Renal pelvis (tissue), 4 donors: Measurements from ENCODE around the gene CNOT1. TPM values are rescaled to one million over a fixed set of nuclear protein-coding genes. Genes with fewer than 3 reads are reported as not detected.
"Not testable (repeated sequence)": the region's sequence is repeated elsewhere in the genome, so short reads cannot be mapped to it uniquely, and the experiment has no call there.

Experiments
- DNase-seq: peaks from one replicate; pipeline ENCODE4 v3.0.0-alpha.2; 2013
- polyA plus RNA-seq, 3 donors: library from polyadenylated mRNA; unstranded; fragments of 120-200 nt; gene quantifications; one replicate each; pipeline ENCODE4 v1.2.1, GENCODE V29; 2013; ENCODE audit not compliant: insufficient read length in 3 of 3

Gene CNOT1
- polyA plus RNA-seq, 3 donors, result 182 to 226 (median 194) TPM

- no peak for DNase-seq
Observed at GRCh38 chr16:58640949-58641348, 11.3 kb upstream of the CNOT1 start.

DNA sequence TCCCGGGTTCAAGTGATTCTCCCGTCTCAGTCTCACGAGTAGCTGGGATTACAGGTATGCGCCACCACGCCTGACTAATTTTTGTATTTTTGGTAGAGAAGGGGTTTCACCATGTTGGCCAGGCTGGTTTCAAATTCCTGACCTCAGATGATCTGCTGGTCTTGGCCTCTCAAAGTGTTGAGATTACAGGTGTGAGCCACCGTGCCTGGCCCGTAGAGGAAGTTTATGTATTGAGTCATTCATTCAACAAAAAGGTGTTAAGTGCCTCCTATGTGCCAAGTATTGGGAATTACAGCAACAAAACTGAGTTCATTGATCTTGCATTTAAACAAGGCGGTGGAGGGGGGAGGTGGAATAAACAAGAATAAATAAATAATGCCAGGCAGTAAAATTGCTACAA is 10.2 kb upstream of the CNOT1 start:
- no peak for DNase-seq

- no peak for DNase-seq
Observed at GRCh38 chr16:58639230-58639629, 9.6 kb upstream of the CNOT1 start.

DNA sequence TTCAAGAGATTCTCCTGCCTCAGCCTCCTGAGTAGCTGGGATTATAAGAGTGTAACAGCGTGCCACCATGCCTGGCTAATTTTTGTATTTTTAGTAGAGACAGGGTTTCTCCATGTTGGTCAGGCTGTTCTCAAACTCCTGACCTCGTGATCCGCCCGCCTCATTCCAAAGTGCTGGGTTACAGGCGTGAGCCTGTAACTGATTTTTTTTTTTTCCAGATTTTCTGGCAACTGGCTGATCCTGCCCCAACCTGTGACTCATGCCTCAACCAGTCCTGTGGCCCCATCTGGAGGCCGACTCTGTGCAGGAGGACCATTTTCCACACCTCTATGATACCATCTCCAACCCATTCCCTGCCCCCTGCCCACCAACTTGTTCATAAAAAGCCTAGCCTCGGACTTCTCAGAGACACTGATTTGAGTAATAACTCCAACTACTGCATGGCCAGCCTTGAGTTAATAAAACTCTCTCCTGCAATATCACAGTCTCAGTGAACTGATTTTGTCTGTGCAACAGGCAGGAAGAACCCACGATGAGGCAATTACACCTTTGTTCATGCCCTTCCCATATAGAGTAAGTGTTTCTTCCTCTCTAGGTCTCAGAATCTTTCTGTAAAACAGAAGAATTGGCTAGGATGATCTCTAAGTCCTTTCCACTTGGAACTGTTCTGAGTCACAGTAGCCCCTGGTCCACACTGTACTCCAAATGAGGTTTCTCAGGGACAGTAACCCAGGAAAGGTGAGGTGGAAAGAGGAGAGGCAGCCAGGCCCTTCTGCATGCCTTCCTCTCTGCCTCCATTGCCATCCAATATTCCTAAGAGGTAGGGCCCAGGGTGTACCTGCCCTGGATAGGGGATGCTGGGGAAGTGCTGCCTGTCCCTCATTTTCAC is 8.8 kb upstream of the CNOT1 start:
- DNase-seq, result no peak

- DNase-seq, result not testable (repeated sequence)
Observed at GRCh38 chr16:58637021-58637420, 7.4 kb upstream of the CNOT1 start.

- DNase-seq, result no peak
Observed at GRCh38 chr16:58636466-58636865, 6.8 kb upstream of the CNOT1 start.

DNA sequence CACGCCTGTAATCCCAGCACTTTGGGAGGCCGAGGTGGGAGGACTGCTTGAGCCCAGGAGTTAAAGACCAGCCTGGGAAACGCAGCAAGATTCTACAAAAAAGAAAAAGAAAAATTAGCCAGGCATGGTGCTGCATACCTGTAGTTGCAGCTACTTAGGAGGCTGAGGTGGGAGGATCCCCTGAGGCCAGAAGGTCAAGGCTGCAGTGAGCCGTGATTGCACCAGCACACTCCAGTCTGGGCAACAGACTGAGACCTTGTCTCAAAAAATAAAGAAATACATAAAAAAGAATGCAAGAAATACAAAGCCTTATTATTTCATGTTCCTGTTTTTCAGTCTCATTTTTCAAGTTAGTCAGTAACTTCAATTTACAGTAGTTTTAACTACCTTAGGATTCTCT is 5.9 kb upstream of the CNOT1 start:
- no peak for DNase-seq

- DNase-seq, result no peak
Observed at GRCh38 chr16:58634265-58634802, 4.7 kb upstream of the CNOT1 start.

- peak; percentile 30 for DNase-seq
Observed at GRCh38 chr16:58628845-58629732, 537 bp downstream of the CNOT1 start.

- no peak for DNase-seq
Observed at GRCh38 chr16:58624209-58624608, 5.4 kb downstream of the CNOT1 start.

GRCh38 chr16:58620396-58620795 is 9.2 kb downstream of the CNOT1 start:
- no peak for DNase-seq

DNA sequence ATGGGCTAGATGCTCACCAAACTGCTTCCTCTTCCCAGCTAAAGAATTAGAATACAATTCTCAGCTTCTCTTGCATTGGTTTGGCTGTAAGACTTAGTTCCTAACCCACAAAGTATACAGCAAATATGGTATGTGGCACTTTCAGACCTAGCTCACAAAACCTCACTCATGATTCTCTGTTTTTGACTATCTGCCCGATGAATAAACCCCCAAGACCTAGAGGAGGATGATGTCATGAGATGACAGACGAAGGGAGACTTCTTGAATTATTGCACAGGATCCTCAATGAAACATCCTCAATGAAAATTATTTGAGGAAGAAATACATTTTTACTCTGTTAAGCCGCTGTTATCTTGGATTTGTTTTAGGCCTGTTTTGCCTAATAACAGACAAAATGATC is 14.3 kb downstream of the CNOT1 start:
- DNase-seq, result no peak

DNA sequence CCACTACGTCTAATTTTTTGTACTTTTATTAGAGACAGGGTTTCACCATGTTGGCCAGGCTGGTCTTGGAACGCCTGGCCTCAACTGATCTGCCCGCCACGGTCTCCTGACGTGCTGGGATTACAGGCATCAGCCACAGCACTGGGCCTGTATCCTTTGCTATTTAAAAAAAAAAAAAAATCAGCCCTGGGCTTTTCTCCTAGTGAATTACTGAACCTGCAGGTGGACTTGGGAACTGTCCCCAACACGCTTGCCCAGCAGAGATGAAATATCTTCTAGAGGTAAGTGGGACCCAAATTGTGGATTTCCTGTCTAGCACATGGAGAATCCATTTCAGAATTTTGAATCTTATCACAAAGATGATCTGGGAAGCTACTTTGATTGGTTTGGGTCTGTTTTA is 14.8 kb downstream of the CNOT1 start:
- DNase-seq, result no peak

DNA sequence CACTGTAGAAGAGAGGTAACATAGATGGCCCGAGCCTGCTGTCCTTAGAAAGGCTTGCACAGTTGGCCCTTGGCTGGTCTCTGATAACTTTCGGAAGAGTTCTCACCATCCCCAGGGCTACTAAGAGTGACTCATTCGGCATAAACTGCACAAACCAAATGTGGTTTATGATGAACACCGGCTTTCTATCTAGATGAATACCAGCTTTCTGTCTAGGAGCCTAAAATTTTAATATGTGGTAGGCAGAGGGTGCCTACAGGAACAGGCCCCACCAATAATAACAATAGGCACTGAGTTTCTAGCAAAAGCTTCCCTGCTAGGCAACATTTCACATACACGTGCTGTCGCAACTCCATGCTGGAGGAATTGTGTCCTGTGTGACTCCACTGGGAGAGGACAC is 15.4 kb downstream of the CNOT1 start:
- DNase-seq, result no peak

- DNase-seq, result not testable (repeated sequence)
Observed at GRCh38 chr16:58612965-58613364, 16.7 kb downstream of the CNOT1 start.

DNA sequence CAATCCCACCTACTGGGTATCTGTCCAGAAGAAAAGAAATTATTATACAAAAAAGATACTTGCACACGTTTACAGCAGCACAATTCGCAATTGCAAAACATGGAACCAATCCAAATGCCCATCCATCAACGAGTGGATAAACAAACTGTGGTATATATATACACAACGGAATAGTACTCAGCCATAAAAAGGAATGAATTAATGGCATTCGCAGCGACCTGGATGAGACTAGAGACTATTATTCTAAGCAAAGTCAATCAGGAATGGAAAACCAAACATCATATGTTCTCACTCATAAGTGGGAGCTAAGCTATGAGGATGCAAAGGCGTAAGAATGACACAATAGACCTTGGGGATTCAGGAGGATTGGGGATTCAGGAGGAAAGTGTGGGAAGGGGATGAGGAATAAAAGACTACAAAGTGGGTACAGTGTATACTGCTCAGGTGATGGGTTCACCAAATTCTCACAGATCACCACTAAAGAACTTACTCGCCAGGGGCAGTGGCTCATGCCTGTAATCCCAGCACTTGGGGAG is 21.0 kb downstream of the CNOT1 start:
- DNase-seq, result no peak

DNA sequence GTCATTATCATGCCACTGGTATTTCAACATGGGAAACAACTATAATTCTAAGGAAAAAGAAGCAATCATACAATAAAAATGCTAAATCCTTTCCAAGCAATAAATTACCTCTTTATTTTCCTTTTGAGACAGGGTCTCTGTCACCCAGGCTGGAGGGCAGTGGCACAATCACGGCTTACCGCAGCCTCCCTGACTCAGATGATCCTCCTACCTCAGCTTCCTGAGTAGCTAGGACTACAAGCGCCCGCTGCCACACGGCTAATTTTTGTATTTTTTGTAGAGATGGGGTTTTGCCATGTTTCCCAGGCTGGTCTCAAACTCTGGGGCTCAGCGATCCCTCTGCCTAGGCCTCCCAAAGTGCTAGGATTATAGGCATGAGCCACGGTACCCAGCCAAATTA is 24.1 kb downstream of the CNOT1 start:
- DNase-seq, result no peak

- no peak for DNase-seq
Observed at GRCh38 chr16:58591083-58591482, 38.5 kb downstream of the CNOT1 start.

- DNase-seq, result peak; percentile 43
Observed at GRCh38 chr16:58589326-58589905, 40.2 kb downstream of the CNOT1 start.

DNA sequence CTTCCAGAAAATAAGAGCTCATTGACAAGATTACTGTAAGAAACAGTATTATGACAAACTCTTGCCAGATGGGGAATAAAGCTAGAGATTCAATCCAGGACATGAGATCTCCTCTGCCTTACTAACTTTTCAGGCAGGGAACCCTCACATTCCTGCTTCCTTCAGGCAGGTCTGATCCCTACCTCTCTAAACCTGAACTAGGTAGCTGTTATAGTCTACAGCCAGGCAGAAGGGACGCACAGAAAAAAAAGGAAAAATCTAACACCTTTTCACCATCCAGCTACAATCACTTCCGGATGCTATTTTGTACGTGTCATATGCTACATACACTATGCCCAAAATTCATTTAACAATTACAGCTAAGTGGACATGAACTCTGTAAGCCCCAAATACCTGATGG is 41.2 kb downstream of the CNOT1 start:
- DNase-seq, result no peak

- no peak for DNase-seq
Observed at GRCh38 chr16:58586340-58587030, 43.1 kb downstream of the CNOT1 start.
